Superior temporal gyrus (tissue), 1 donor: Measurements from ENCODE around the gene UNCX.

Source experiments
- DNase-seq: peaks from one replicate; pipeline ENCODE4 v3.0.0-alpha.2; 2016; ENCODE audit errors: extremely low spot score

Gene UNCX

DNA sequence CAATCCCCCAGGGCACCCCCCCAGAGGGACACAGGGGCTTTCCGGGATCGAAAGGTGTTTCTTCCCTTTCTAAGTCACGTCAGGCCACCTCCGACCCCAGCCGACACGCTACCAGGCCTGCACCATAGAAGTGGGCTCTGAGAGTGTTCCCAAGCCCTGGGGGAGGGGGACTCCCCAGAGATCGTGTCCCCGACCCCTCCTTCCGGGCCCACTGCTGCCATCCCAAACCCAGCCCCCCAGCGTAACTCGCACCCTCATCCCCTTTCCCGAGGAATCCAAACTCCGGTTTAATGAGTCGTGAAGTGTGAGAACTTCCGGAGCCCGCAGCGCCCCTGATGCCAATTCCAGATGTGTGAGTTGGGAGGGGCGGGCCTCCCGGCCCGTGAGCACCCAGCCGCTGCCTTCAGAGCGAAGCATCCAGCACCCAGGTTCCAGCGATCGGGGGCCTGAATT is 11.3 kb downstream of the UNCX start:
- DNase-seq = no peak

GRCh38 chr7:1244700-1245523 is 12.2 kb downstream of the UNCX start:
- DNase-seq = no peak

- no peak for DNase-seq
Observed at GRCh38 chr7:1245524-1246050, 12.9 kb downstream of the UNCX start.

DNA sequence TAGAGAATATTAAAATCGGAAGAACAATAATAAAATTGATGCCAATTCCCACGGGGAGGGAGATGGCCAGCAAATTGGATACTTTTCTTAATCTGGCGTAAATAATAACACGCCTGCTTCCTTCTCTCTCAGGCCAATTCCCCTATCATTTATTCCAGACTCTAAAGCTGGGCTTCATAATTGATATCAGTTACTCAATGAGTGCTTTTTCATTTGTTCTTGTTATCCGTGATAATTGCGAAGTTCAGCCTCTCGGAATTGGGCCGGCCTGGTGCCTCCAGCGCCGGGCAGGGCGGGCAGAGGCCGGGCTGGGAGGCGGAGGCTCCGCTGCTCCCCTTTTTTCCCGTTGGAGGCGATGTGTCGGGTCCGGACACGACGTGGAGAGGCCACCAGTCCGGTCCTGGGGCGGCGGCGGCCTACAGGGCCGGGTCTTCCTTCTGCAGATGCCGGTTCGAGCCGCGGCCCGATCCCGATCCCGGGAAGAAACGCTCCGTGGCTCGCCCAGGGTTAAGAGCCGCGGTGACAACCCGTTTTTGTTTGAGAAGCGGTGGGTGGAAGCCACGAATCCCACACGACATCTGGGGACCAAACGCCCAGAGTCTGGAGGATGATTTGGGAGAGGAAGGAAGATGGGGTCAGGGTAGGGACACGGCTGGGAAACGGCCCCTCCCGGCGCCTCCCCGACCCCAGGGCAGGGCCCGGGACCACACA is 13.6 kb downstream of the UNCX start:
- DNase-seq = no peak

DNA sequence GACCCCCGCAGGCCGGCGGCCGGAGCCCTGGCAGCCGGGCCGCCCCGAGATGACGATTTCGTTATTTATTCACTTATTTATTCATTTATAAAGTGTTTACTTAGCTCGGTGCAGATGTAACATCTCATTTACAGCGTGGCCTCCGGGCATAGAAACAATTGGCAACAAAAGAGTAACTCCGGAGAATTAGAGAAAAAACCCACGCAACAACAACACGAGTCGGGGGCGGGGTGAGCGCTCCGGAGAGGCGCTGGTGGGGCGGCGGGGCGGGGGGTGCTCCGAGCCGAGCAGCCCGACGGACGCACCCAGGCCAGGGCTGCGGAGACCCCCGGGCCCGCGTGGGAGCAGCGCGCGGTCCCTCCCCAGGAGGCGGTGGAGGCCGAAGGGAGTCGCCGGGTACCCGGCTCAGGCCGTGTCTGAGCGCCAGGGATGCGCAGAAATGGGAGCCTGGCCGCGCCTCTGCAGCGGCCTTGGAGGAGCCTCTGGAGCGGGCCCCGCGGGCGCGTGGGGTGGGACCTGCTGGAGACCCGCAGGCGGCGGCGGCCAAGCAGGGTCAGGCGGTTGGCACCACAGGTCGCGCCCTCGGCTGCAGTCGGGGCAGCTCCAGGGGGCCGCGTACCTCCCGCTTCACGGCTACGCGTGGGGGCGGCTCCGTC is 14.3 kb downstream of the UNCX start:
- no peak for DNase-seq

DNA sequence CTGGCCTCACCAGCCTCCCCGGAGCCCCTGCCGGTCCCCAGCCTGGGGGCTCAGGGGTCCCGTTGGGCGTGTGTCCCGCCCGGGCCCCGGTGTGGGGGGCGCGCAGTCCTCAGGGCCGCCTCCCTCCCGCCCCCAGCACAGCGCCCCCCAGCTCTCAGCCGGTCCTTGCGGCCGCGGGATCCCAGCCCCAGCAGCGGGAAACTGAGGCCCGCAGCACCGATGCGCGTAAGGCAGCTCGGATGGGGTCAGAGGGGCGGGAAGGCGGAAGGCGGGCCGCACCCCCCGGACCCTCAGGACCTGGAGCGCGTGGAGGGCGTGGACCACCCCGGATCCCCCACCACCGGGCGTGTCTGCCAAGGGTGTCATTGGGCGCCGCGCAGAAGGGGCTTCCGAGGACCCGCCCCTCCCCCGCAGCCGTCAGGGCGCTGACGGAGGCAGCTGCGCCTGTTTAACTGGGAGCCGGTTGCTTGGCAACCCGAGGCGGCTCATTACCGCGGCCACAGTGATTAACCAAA is 14.9 kb downstream of the UNCX start:
- DNase-seq = no peak

- DNase-seq = no peak
Observed at GRCh38 chr7:1248143-1248915, 15.7 kb downstream of the UNCX start.

DNA sequence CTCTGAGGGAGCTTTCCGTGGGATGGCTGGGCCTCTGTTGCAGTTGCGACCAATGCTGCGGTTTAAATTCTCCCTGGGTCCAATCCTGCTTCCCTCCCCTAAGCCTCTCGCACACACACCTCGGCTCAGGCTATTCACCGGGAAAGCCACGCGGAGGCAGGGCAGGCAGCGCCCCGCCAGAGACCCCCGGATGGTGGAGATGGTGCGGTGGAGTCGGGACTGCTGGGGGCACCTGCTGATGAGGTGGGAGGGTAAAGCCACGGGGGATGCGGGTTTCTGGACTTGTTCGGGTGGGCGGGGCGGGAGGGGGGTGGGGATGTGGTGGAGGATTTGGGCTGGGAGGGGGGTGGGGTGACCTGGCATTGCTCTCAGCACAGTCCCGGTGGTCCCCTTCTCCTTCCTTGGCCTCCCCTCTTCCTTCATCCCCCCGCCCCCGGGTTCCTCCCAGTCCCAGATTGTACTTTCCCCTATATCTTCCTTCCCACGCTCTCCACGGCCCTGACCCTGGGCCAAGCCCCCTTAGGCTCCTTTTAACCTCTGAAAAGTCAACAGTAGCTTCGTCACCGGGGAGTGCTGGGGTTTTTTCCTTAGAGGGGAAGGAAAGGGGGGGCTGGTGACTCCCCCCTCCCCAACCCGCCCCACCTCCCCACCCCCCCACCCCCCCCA is 16.4 kb downstream of the UNCX start:
- DNase-seq = no peak

DNA sequence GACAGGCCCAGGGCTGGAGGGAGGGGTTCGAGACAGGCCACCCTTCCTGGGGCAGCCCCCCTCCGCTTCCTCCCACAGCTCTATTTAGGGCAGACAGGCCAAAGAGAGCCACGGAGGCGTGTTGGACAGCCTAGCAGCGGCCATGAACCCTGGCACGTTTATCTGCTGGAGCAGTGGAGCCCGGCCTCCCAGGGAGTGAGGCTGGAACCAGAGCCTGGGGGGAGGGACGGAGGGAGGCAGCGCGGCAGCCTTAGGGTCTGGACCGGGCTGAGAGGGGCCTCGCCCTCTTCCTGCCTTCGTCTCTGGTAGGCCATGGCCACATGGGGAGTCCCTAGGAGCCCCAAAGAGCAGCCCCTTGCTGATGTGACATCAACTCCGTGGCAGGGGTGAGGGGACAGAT is 17.1 kb downstream of the UNCX start:
- no peak for DNase-seq

DNA sequence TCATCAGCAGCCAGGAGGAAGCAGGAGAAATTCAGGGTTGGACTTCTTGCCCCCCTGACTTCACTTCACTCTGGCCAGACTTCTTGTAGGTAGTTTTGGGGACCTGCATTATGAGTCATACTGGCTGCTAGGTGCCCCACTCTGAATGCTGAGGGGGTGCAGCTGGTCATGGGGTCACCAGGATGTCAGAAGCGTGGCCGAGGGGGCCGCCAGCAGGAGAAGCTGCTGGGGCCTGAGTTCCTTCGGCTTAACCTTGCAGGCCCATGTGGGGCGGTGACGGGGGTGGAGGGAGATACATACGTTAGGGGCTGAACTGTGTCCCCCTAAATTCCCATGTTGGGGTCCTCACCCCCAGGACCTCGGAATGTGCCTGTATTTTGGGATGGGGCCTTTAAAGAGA is 18.2 kb downstream of the UNCX start:
- DNase-seq = no peak

DNA sequence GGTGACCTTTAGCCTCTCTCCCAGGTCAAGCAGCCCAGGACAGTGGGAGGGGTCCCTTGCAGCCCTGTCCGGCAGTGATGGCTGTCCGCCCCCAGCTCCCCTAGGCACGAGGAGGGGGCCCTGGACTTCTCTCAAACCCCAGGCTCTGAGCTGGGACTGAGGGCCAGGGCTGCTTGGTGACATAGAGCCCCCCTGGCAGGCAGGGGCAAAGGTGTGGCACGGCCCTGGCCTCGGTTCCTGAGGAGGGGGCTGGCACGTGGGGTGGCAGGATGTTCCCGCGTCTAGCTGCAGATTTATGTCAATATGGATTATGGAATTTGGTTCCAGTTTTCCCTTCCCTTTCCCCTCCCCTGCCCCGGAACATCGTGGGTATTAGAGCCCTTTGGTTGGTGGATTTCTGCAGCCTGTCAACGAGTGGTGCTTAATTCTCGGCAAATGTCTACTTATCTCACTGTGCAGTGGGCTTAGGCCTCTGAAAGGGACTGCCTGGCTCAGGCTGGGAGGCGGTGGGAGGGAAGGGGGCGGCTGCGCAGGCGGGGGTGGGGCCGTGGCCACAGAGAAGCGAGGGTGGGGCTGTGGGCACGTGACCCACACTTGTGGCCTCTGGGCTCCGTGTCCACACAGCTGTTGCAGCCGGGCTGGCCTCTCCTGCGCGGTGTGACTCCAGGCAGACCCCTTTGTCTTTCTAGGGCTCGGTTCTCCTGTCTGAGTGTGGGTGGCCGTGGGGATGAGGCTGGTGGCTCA is 19.3 kb downstream of the UNCX start:
- DNase-seq = no peak

- DNase-seq = no peak
Observed at GRCh38 chr7:1252540-1253090, 19.9 kb downstream of the UNCX start.

DNA sequence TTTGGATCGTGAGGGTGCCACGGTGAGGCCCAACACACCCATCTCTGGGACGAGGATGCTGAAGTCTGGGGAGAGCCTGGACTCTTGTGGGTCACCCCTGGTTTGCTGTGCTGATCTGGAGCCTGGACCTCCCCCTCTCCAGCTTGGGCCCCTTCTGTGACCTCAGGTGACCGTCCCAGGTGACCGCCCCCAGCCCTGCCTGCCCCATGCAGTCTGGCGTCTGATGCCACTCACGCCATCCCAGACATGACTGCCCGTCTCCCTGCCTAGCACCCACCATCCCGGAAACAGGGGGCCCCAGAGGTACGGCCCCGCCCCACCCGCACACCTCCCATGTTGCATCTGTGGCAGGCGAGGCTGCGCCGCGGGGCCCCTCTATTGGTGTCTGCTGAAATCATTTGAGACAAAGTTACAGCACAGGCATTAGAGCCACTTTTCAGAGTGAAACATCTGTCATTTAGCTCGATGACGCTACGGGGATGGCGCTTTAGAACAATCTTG is 21.1 kb downstream of the UNCX start:
- no peak for DNase-seq

- DNase-seq = no peak
Observed at GRCh38 chr7:1254281-1255079, 21.8 kb downstream of the UNCX start.

DNA sequence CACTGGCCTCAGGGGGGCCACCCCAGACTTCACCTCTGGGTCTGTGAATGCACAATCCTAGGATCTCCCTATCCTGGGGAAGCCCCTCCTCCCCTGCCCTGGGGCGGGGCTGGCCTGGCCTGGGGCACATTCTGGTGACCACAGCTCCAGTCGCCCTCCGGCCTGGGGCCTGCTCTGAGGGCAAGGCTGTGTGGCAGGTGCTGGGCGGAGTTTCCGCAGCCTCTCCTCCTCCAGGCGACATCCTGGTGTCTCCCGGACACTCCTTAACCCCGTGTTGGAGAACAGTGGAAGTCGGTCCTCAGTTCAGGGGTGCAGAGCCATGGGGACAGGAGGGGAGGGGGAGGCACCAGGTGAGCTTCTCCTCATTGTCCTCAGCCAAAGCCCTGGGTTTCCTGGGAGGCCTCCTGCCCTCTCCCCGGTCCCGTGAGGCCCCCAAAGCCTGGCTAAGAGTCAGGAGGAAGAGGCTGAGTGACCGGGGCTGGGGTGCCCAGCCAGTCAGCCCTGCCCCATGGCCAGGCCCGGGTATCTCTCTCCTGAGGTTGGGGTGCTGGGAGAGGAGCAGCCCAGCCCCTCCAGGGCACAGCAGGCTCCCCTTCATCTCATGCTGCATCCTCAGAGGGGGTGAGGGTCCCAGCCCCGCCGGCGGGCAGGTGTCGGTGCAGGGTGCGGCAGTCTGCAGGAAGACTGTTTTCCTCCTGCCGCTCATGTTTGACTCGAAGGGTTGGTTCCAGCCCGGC is 22.6 kb downstream of the UNCX start:
- DNase-seq = no peak

DNA sequence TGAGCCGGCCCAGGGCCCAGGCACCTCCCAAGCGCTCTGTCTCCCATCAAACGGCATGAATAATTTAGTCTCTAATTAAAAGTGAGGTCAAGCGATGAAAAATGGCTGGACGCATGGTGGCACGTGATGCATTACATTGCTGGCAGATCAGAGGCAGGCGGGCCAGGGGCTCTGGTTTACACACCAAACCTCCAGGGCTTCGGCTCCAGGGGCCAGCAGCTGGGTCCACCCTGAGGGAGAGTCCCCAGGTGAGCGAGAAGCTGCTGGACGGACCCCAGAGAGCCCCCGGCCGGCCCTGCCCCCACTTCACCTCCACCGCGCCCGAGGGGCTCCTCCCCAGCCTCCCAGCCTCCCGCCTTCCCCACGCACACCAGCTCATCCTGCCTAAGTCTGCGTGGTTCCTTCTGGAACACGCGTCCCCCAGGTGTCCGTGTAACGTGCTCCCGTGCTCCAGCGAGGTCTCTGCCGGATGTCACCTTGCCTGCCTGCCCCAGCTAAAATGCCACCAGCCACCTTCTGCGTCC is 23.2 kb downstream of the UNCX start:
- DNase-seq = no peak

- no peak for DNase-seq
Observed at GRCh38 chr7:1256621-1257020, 23.9 kb downstream of the UNCX start.

DNA sequence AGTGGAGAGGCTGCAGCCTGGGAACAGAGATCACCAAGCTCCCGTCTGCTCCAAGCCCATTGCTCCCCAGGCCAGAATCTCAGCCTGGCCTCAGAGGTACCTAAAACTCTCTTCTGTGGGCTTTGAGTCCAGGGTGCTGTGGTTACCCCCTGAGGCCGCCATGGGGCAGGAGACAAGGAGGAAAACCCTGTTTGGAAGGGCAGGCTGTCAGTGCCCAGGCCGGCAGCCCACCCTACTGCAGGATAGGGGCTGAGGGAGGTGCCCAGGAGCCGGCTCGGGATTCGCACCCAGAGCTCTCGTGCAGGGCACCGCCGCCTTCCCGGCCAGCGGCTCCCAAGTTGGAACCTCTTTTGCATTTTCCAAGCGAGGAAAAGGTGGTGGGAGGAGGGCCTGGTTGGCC is 24.5 kb downstream of the UNCX start:
- DNase-seq = no peak
